Neural cell (in vitro differentiated cells): Measurements from ENCODE around the gene MAP4K3. TPM values are rescaled to one million over a fixed set of nuclear protein-coding genes. Genes with fewer than 3 reads are reported as not detected.

Source experiments
- H2AFZ ChIP-seq: fragments of 200-600, 300-800 bp; sonication (generic), shearing (Covaris generic); 2 replicates; pipeline ENCODE4 v1.6.0; 2014; ENCODE audit warnings: low read depth, mild to moderate bottlenecking, antibody characterized with exemption, low read length, moderate library complexity
- H3F3A ChIP-seq: fragments of 200-600 bp; shearing (Covaris generic); 2 replicates; pipeline ENCODE4 v1.6.1; 2016; ENCODE audit warnings: mild to moderate bottlenecking, moderate library complexity, mixed read lengths, antibody characterized with exemption, low read length; ENCODE audit not compliant: insufficient read depth, poor library complexity, severe bottlenecking
- H3K27ac ChIP-seq: fragments of 200-600, 300-800 bp; sonication (generic), shearing (Covaris generic); 2 replicates; pipeline ENCODE4 v1.5.1; 2014; ENCODE audit warnings: mild to moderate bottlenecking, low read length, moderate library complexity
- H3K27me3 ChIP-seq: fragments of 300-800, 200-600 bp; sonication (generic), shearing (Covaris generic); 2 replicates; pipeline ENCODE4 v1.6.0; 2014; ENCODE audit warnings: mild to moderate bottlenecking, low read depth, low read length, moderate library complexity; ENCODE audit not compliant: insufficient read depth
- H3K36me3 ChIP-seq: fragments of 300-800, 200-600 bp; sonication (generic), shearing (Covaris generic); 2 replicates; pipeline ENCODE4 v1.5.1; 2014; ENCODE audit warnings: mild to moderate bottlenecking, antibody characterized with exemption, low read length, moderate library complexity; ENCODE audit not compliant: insufficient read depth
- H3K4me2 ChIP-seq: fragments of 300-800, 200-600 bp; sonication (generic), shearing (Covaris generic); 2 replicates; pipeline ENCODE4 v1.6.0; 2014; ENCODE audit warnings: mild to moderate bottlenecking, low read length
- H3K4me3 ChIP-seq: fragments of 300-800, 200-600 bp; sonication (generic), shearing (Covaris generic); 2 replicates; pipeline ENCODE4 v1.5.1; 2014; ENCODE audit warnings: mild to moderate bottlenecking, low read length, moderate library complexity
- H3K79me2 ChIP-seq: fragments of 200-600 bp; shearing (Covaris generic); replicated peaks from 2 replicates; pipeline ENCODE4 v1.6.0; 2014; ENCODE audit warnings: mild to moderate bottlenecking, low read length, moderate library complexity; ENCODE audit not compliant: insufficient read depth
- H3K9ac ChIP-seq: fragments of 300-800, 200-600 bp; sonication (generic), shearing (Covaris generic); 2 replicates; pipeline ENCODE4 v1.6.1; 2016; ENCODE audit warnings: mild to moderate bottlenecking, low read length, mixed read lengths
- H3K9me2 ChIP-seq: fragments of 200-600 bp; shearing (Covaris generic); 2 replicates; pipeline ENCODE4 v1.6.1; 2016; ENCODE audit warnings: mild to moderate bottlenecking, low read length, mixed read lengths; ENCODE audit not compliant: insufficient read depth
- H3K9me3 ChIP-seq: fragments of 200-600, 300-800 bp; sonication (generic), shearing (Covaris generic); 2 replicates; pipeline ENCODE4 v1.6.1; 2016; ENCODE audit warnings: mild to moderate bottlenecking, mixed run types, low read length, moderate library complexity, mixed read lengths
- H4K20me1 ChIP-seq: fragments of 200-600 bp; shearing (Covaris generic); 2 replicates; pipeline ENCODE4 v1.6.1; 2016; ENCODE audit warnings: mild to moderate bottlenecking, mixed run types; ENCODE audit not compliant: insufficient read depth
- CTCF ChIP-seq: fragments of 450-650 bp; IDR thresholded peaks from 2 replicates; pipeline ENCODE4 v1.5.1; 2014; ENCODE audit warnings: antibody characterized with exemption, mild to moderate bottlenecking, moderate library complexity; ENCODE audit not compliant: poor library complexity, severe bottlenecking
- EP300 ChIP-seq: fragments of 450-650 bp; conservative IDR thresholded peaks from 2 replicates; pipeline ENCODE4 v1.6.1; 2014; ENCODE audit warnings: antibody characterized with exemption, mild to moderate bottlenecking, moderate library complexity; ENCODE audit not compliant: poor library complexity, severe bottlenecking
- EZH2 ChIP-seq: fragments of 200-600, 300-800 bp; shearing (Covaris generic), sonication (generic); IDR thresholded peaks from 2 replicates; pipeline ENCODE4 v1.6.1; 2014; ENCODE audit warnings: antibody characterized with exemption, low read length, borderline replicate concordance, mild to moderate bottlenecking; ENCODE audit not compliant: insufficient read depth, poor library complexity, severe bottlenecking
- MXI1 ChIP-seq: fragments of 450-650 bp; conservative IDR thresholded peaks from 2 replicates; pipeline ENCODE4 v1.6.1; 2014; ENCODE audit warnings: antibody characterized with exemption, mild to moderate bottlenecking; ENCODE audit not compliant: poor library complexity, severe bottlenecking
- POLR2AphosphoS5 ChIP-seq: IDR thresholded peaks from 2 replicates; pipeline ENCODE4 v1.6.1; 2012
- RAD21 ChIP-seq: fragments of 450-650 bp; conservative IDR thresholded peaks from 2 replicates; pipeline ENCODE4 v1.6.1; 2014; ENCODE audit warnings: antibody characterized with exemption, mild to moderate bottlenecking, moderate library complexity
- REST ChIP-seq: IDR thresholded peaks from 2 replicates; pipeline ENCODE4 v1.6.1; 2012; ENCODE audit warnings: borderline replicate concordance
- SMC3 ChIP-seq: fragments of 450-650 bp; conservative IDR thresholded peaks from 2 replicates; pipeline ENCODE4 v1.6.1; 2014; ENCODE audit warnings: antibody characterized with exemption, mild to moderate bottlenecking, moderate library complexity; ENCODE audit not compliant: poor library complexity
- TAF1 ChIP-seq: IDR thresholded peaks from 2 replicates; pipeline ENCODE4 v1.6.1; 2012; ENCODE audit warnings: low read depth
- polyA plus RNA-seq: library from polyadenylated mRNA; depleted of rRNA; stranded (reverse); fragments of >200 nt; gene quantifications from 2 replicates; pipeline ENCODE4 v1.2.3, GENCODE V29; 2014

The MAP4K3 gene
- polyA plus RNA-seq, 1 donor from 2014 or later: 105 TPM

- H3K9me3 ChIP-seq: peaks cover 9% of the 10 kb centered on the region
- no peaks in the 10 kb centered on the region for H3F3A ChIP-seq
- no peak overlapping the region for H3K4me3 ChIP-seq
- peaks cover 7% of the 10 kb centered on the region for H3K79me2 ChIP-seq
- H3K36me3 ChIP-seq: peaks cover 5% of the 10 kb centered on the region
- H2AFZ ChIP-seq: no peak overlapping the region
- H3K9me2 ChIP-seq: no peaks in the 10 kb centered on the region
- H3K27ac ChIP-seq: no peak overlapping the region
- H3K27me3 ChIP-seq: no peaks in the 10 kb centered on the region
- no peak overlapping the region for H3K9ac ChIP-seq
- no peak for TF ChIP-seq EP300
- no peak for TF ChIP-seq EZH2
- no peak for TF ChIP-seq CTCF
- no peak for TF ChIP-seq SMC3
- TF ChIP-seq REST: no peak
- TF ChIP-seq TAF1: no peak
- no peak for TF ChIP-seq MXI1
- no peak for TF ChIP-seq RAD21
- no peak for TF ChIP-seq POLR2AphosphoS5
- no peaks in the 10 kb centered on the region for H4K20me1 ChIP-seq
- H3K4me2 ChIP-seq: no peak overlapping the region
Observed at GRCh38 chr2:39356922-39357639, 80.0 kb downstream of the MAP4K3 start.

GRCh38 chr2:39350658-39351057, 86.4 kb downstream of the MAP4K3 start:
- no peaks in the 10 kb centered on the region for H3K79me2 ChIP-seq
- no peak overlapping the region for H3K4me3 ChIP-seq
- no peaks in the 10 kb centered on the region for H3K27me3 ChIP-seq
- H3K27ac ChIP-seq: no peak overlapping the region
- H3K4me2 ChIP-seq: no peak overlapping the region
- no peak overlapping the region for H2AFZ ChIP-seq
- no peaks in the 10 kb centered on the region for H4K20me1 ChIP-seq
- H3K9me2 ChIP-seq: no peaks in the 10 kb centered on the region
- H3K9me3 ChIP-seq: no peaks in the 10 kb centered on the region
- H3K9ac ChIP-seq: no peak overlapping the region
- no peak for TF ChIP-seq REST
- no peaks in the 10 kb centered on the region for H3F3A ChIP-seq
- H3K36me3 ChIP-seq: peaks cover 5% of the 10 kb centered on the region
